ENCODE measurements around the gene S100A4. TPM values are rescaled to one million over a fixed set of nuclear protein-coding genes. Genes with fewer than 3 reads are reported as not detected.
"Not testable (repeated sequence)": the region's sequence is repeated elsewhere in the genome, so short reads cannot be mapped to it uniquely, and the experiment has no call there.

S100A4 gene
- total RNA-seq, 4 donors from 2014 or later = 89.3 to 229 (median 175) TPM

DNA sequence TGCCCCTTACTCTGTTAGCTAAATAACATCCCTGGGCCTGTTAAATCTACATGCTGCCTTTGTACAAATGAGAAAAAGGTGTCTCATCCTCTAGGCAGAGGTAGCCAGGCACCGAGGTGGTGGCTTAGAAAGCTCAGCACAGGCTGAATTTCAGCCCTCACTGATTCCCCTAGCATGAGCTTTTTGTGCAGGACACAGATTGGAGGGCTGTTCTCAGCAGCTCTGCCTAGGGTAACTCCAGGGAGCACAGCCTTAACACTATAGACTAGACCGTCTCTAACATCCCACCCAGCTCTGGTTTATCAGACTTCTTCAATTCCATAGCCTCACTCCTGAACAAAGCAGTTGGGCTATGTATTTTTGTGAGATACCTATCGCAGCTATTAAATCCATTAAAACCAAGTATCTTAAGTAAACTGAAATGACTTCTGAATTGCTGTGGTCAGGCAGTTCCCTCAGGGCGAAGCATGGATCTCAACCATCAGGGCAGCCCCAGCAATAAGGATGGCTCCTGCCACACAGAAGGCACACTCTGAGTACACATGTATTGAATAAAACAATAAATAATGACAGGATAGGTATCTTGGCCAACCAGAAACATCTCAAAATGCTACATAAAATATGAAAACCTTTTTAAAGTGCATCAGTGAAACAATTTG lies 24.7 kb downstream of the S100A4 start:
- H3K4me3 ChIP-seq = no peak overlapping the region
- no peaks in the 10 kb centered on the region for H3K36me3 ChIP-seq
- no peak overlapping the region for H3K27ac ChIP-seq
- WGBS = 92% methylated on average over 4 of the region's 4 CpGs
- H3K27me3 ChIP-seq = no peaks in the 10 kb centered on the region
- H3K9me3 ChIP-seq = no peaks in the 10 kb centered on the region
- no peak for DNase-seq (ENCODE audit: low spot score in 2 of 2)
- no peak for TF ChIP-seq CTCF (IDR thresholded peaks at IDR 0.05)
- no peak for TF ChIP-seq POLR2A (IDR thresholded peaks at IDR 0.05)
- TF ChIP-seq POLR2AphosphoS5 (IDR thresholded peaks at IDR 0.05) = no peak
- TF ChIP-seq EP300 (IDR thresholded peaks at IDR 0.05) = no peak
- H3K4me1 ChIP-seq = peaks cover 18% of the 10 kb centered on the region

DNA sequence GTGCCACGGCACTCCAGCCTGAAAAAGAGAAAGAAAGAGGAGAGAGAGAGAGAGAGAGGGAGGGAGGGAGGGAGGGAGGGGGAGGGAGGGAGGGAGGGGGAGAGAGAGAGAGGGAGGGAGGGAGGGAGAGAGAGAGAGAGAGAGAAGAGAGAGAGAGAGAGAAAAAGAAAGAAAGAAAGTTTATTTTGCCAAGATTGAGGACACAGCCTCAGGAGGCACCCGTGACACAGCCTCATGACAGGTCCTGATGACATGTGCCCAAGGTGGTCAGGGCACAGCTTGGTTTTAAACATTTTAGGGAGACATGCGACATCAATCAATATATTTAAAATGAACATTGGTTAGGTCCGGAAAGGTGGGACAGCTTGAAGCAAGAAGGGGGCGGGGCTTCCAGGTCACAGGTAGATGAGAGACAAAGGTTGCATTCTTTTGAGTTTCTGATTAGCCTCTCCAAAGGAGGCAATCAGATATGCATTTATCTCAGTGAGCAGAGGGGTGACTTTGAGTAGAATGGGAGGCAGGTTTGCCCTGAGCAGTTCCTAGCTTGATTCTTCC lies 25.4 kb downstream of the S100A4 start:
- not testable (repeated sequence) for H3K27ac ChIP-seq; DNase-seq (ENCODE audit: low spot score in 2 of 2); H3K4me3 ChIP-seq; H3K9me3 ChIP-seq; H3K27me3 ChIP-seq; H3K36me3 ChIP-seq
- WGBS = 84% methylated on average over 5 of the region's 5 CpGs
- H3K4me1 ChIP-seq = peaks cover 18% of the 10 kb centered on the region

GRCh38 chr1:153519242-153519641 lies 26.4 kb downstream of the S100A4 start:
- no peak for DNase-seq (ENCODE audit: low spot score in 2 of 2)
- H3K4me1 ChIP-seq = peaks cover 25% of the 10 kb centered on the region
- WGBS = 91% methylated on average over 3 of the region's 3 CpGs
- TF ChIP-seq POLR2AphosphoS5 (IDR thresholded peaks at IDR 0.05) (no peak), CTCF (IDR thresholded peaks at IDR 0.05) (no peak), EP300 (IDR thresholded peaks at IDR 0.05) (no peak), POLR2A (IDR thresholded peaks at IDR 0.05) (no peak)
- H3K36me3 ChIP-seq = no peaks in the 10 kb centered on the region
- H3K4me3 ChIP-seq = no peak overlapping the region
- no peak overlapping the region for H3K27ac ChIP-seq
- no peaks in the 10 kb centered on the region for H3K9me3 ChIP-seq
- no peaks in the 10 kb centered on the region for H3K27me3 ChIP-seq

GRCh38 chr1:153515504-153516394 lies 29.9 kb downstream of the S100A4 start:
- H3K4me1 ChIP-seq = peaks cover 32% of the 10 kb centered on the region
- no peak overlapping the region for H3K4me3 ChIP-seq
- H3K27me3 ChIP-seq = no peaks in the 10 kb centered on the region
- no peak for TF ChIP-seq POLR2A (IDR thresholded peaks at IDR 0.05)
- no peak for TF ChIP-seq POLR2AphosphoS5 (IDR thresholded peaks at IDR 0.05)
- TF ChIP-seq CTCF (IDR thresholded peaks at IDR 0.05) = no peak
- no peak for TF ChIP-seq EP300 (IDR thresholded peaks at IDR 0.05)
- no peaks in the 10 kb centered on the region for H3K9me3 ChIP-seq
- no peak for DNase-seq (ENCODE audit: low spot score in 2 of 2)
- H3K27ac ChIP-seq = peak overlapping the region; percentile 88
- H3K36me3 ChIP-seq = no peaks in the 10 kb centered on the region
- 45% methylated on average over 7 of the region's 8 CpGs for WGBS

DNA sequence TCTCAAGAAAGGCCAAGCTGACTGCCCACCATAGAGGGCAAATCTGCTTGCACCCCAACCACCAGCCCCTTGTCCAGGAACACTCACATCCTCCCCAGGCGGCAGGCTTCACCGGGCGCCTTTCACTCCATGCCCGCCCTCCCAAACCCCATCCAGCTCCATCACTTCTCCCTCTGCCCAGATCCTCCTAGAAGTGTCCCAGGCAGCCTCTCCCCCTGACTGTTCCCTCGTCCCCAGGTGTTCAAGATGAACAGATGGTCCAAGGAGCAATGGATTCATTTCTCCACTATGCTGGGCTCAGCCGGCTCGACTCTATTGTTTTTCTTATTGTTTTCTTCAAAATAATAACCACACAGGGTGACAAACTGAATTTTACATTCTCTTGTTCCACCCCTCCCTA lies 31.9 kb downstream of the S100A4 start:
- 92% methylated on average over 7 of the region's 7 CpGs for WGBS
- TF ChIP-seq POLR2A (IDR thresholded peaks at IDR 0.05) (no peak), EP300 (IDR thresholded peaks at IDR 0.05) (no peak), POLR2AphosphoS5 (IDR thresholded peaks at IDR 0.05) (no peak), CTCF (IDR thresholded peaks at IDR 0.05) (no peak)
- Histone ChIP-seq H3K36me3 (no peaks in the 10 kb centered on the region), H3K27me3 (no peaks in the 10 kb centered on the region), H3K9me3 (no peaks in the 10 kb centered on the region), H3K4me1 (peaks cover 33% of the 10 kb centered on the region), H3K27ac (no peak overlapping the region), H3K4me3 (no peak overlapping the region)
- DNase-seq (ENCODE audit: low spot score in 2 of 2) = peak in 1 of 2 donors; percentile 56

Data from suprapubic skin (tissue), 4 donors.